ENCODE data around the gene ROR2.

Gene ROR2

GRCh38 chr9:91920630-91921350 lies 29.2 kb downstream of the ROR2 start:
- H3K27me3 ChIP-seq (ENCODE audit: insufficient read depth, low read length, poor library complexity, severe bottlenecking) = no peaks in the 10 kb centered on the region
- H3K9me2 ChIP-seq (replicated peaks; ENCODE audit: low read depth, low read length) = no peaks in the 10 kb centered on the region
- TF ChIP-seq CTCF (conservative IDR thresholded peaks at IDR 0.05; ENCODE audit: low read length) (no peak), EZH2phosphoT487 (IDR thresholded peaks at IDR 0.05; ENCODE audit: borderline replicate concordance) (no peak)
- no peak overlapping the region for H3K4me3 ChIP-seq (ENCODE audit: low read length, poor library complexity, severe bottlenecking)
- H3F3A ChIP-seq (ENCODE audit: low read depth) = no peaks in the 10 kb centered on the region
- no peaks in the 10 kb centered on the region for H3K79me2 ChIP-seq (ENCODE audit: insufficient read depth, low read length)
- H3K9ac ChIP-seq (ENCODE audit: low read depth, low read length, poor library complexity, severe bottlenecking) = no peak overlapping the region
- no peaks in the 10 kb centered on the region for H4K20me1 ChIP-seq (ENCODE audit: insufficient read depth, low read length, poor library complexity, severe bottlenecking)
- H3K4me2 ChIP-seq (ENCODE audit: low read depth, low read length, poor library complexity, severe bottlenecking) = no peak overlapping the region
- H3K4me1 ChIP-seq (ENCODE audit: insufficient read depth, low read length, poor library complexity, severe bottlenecking) = no peaks in the 10 kb centered on the region
- no peaks in the 10 kb centered on the region for H3K36me3 ChIP-seq (ENCODE audit: insufficient read depth, low read length)
- no peaks in the 10 kb centered on the region for H3K9me3 ChIP-seq (ENCODE audit: insufficient read depth, low read depth, low read length)
- H2AFZ ChIP-seq (ENCODE audit: low read length) = no peak overlapping the region

DNA sequence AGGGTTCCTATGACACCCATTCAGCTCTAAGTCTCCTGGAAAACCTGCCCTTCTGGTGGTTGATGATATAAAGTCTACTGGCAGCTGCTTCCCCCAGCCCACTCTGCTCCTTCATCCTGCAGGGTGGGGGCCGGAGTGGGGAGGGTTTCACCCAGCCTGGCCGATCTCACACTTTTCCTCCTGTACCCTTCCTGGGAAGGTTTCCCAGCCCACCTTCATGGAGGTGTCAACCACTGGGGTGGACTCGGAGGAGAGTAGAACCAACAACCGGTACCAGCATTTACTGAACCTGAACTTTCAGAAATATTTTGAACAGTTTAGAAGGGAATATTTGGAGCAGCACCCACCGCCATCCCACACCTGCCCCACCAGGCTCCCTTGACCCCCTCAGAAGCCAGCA lies 30.4 kb downstream of the ROR2 start:
- TF ChIP-seq CTCF (conservative IDR thresholded peaks at IDR 0.05; ENCODE audit: low read length) (no peak), EZH2phosphoT487 (IDR thresholded peaks at IDR 0.05; ENCODE audit: borderline replicate concordance) (no peak)
- Histone ChIP-seq H3K27me3 (ENCODE audit: insufficient read depth, low read length, poor library complexity, severe bottlenecking) (no peaks in the 10 kb centered on the region), H3K9ac (ENCODE audit: low read depth, low read length, poor library complexity, severe bottlenecking) (no peak overlapping the region), H4K20me1 (ENCODE audit: insufficient read depth, low read length, poor library complexity, severe bottlenecking) (no peaks in the 10 kb centered on the region), H3K4me3 (ENCODE audit: low read length, poor library complexity, severe bottlenecking) (no peak overlapping the region), H3K4me1 (ENCODE audit: insufficient read depth, low read length, poor library complexity, severe bottlenecking) (no peaks in the 10 kb centered on the region), H3K36me3 (ENCODE audit: insufficient read depth, low read length) (no peaks in the 10 kb centered on the region), H3K4me2 (ENCODE audit: low read depth, low read length, poor library complexity, severe bottlenecking) (no peak overlapping the region), H2AFZ (ENCODE audit: low read length) (no peak overlapping the region), H3K9me3 (ENCODE audit: insufficient read depth, low read depth, low read length) (no peaks in the 10 kb centered on the region), H3F3A (ENCODE audit: low read depth) (no peaks in the 10 kb centered on the region), H3K79me2 (ENCODE audit: insufficient read depth, low read length) (no peaks in the 10 kb centered on the region), H3K9me2 (replicated peaks; ENCODE audit: low read depth, low read length) (no peaks in the 10 kb centered on the region)

- Histone ChIP-seq H3K36me3 (ENCODE audit: insufficient read depth, low read length) (no peaks in the 10 kb centered on the region), H4K20me1 (ENCODE audit: insufficient read depth, low read length, poor library complexity, severe bottlenecking) (no peaks in the 10 kb centered on the region), H3K9me2 (replicated peaks; ENCODE audit: low read depth, low read length) (no peaks in the 10 kb centered on the region), H3K9ac (ENCODE audit: low read depth, low read length, poor library complexity, severe bottlenecking) (no peak overlapping the region), H3K4me3 (ENCODE audit: low read length, poor library complexity, severe bottlenecking) (no peak overlapping the region), H3K27me3 (ENCODE audit: insufficient read depth, low read length, poor library complexity, severe bottlenecking) (no peaks in the 10 kb centered on the region), H3F3A (ENCODE audit: low read depth) (no peaks in the 10 kb centered on the region), H3K4me2 (ENCODE audit: low read depth, low read length, poor library complexity, severe bottlenecking) (no peak overlapping the region), H3K4me1 (ENCODE audit: insufficient read depth, low read length, poor library complexity, severe bottlenecking) (no peaks in the 10 kb centered on the region), H2AFZ (ENCODE audit: low read length) (no peak overlapping the region), H3K9me3 (ENCODE audit: insufficient read depth, low read depth, low read length) (no peaks in the 10 kb centered on the region), H3K79me2 (ENCODE audit: insufficient read depth, low read length) (no peaks in the 10 kb centered on the region)
- no peak for TF ChIP-seq CTCF (conservative IDR thresholded peaks at IDR 0.05; ENCODE audit: low read length)
- TF ChIP-seq EZH2phosphoT487 (IDR thresholded peaks at IDR 0.05; ENCODE audit: borderline replicate concordance) = no peak
These were observed 32.6 kb downstream of the ROR2 start for GRCh38 chr9:91917436-91917835.
